Osteoblast (primary cell): Measurements from ENCODE around the gene EPB41L4B. TPM values are rescaled to one million over a fixed set of nuclear protein-coding genes. Genes with fewer than 3 reads are reported as not detected.

Source experiments
- DNase-seq: peaks from one replicate; pipeline ENCODE4 v3.0.0; 2011; ENCODE audit warnings: low spot score, mixed read lengths; ENCODE audit not compliant: insufficient read length; ENCODE audit errors: missing footprints
- H2AFZ ChIP-seq: 2 replicates; pipeline ENCODE4 v1.6.0; 2011; ENCODE audit warnings: mild to moderate bottlenecking, low read length
- H3K27ac ChIP-seq: 2 replicates; pipeline ENCODE4 v1.5.1; 2011; ENCODE audit warnings: mild to moderate bottlenecking, low read depth, low read length, moderate library complexity
- H3K27me3 ChIP-seq: 2 replicates; pipeline ENCODE4 v1.6.0; 2012; ENCODE audit warnings: mild to moderate bottlenecking, control low read depth, inconsistent platforms, low read length, moderate library complexity; ENCODE audit not compliant: insufficient read depth
- H3K36me3 ChIP-seq: 2 replicates; pipeline ENCODE4 v1.5.1; 2011; ENCODE audit warnings: mild to moderate bottlenecking, low read length, control low read depth, moderate library complexity; ENCODE audit not compliant: insufficient read depth
- H3K4me1 ChIP-seq: 2 replicates; pipeline ENCODE4 v1.5.1; 2011; ENCODE audit warnings: mild to moderate bottlenecking, low read length, control low read depth, moderate library complexity; ENCODE audit not compliant: insufficient read depth
- H3K4me2 ChIP-seq: 2 replicates; pipeline ENCODE4 v1.6.0; 2011; ENCODE audit warnings: mild to moderate bottlenecking, low read length; ENCODE audit not compliant: insufficient read depth
- H3K4me3 ChIP-seq: fragments of 200-600 bp; sonication (generic); 3 replicates; pipeline ENCODE4 v1.5.1; 2012; ENCODE audit warnings: mild to moderate bottlenecking, low read length, inconsistent platforms; ENCODE audit not compliant: insufficient read depth
- H3K79me2 ChIP-seq: 2 replicates; pipeline ENCODE4 v1.6.0; 2012; ENCODE audit warnings: mild to moderate bottlenecking, low read length, control low read depth, inconsistent platforms; ENCODE audit not compliant: insufficient read depth
- H3K9me3 ChIP-seq: 2 replicates; pipeline ENCODE4 v1.5.1; 2011; ENCODE audit warnings: low read depth, low read length, control low read depth
- H4K20me1 ChIP-seq: 2 replicates; pipeline ENCODE4 v1.6.0; 2012; ENCODE audit warnings: mild to moderate bottlenecking, low read length, control low read depth; ENCODE audit not compliant: insufficient read depth
- CTCF ChIP-seq: IDR thresholded peaks from 2 replicates; pipeline ENCODE4 v1.5.1; 2011; ENCODE audit warnings: mild to moderate bottlenecking, low read depth, low read length, moderate library complexity; ENCODE audit errors: extremely low read depth
- total RNA-seq: library from RNA; depleted of rRNA; stranded (reverse); fragments of >200 nt; gene quantifications from 2 replicates; pipeline ENCODE4 v1.2.3, GENCODE V29; 2012

Gene EPB41L4B
- total RNA-seq, 1 donor: 2.2 TPM

DNA sequence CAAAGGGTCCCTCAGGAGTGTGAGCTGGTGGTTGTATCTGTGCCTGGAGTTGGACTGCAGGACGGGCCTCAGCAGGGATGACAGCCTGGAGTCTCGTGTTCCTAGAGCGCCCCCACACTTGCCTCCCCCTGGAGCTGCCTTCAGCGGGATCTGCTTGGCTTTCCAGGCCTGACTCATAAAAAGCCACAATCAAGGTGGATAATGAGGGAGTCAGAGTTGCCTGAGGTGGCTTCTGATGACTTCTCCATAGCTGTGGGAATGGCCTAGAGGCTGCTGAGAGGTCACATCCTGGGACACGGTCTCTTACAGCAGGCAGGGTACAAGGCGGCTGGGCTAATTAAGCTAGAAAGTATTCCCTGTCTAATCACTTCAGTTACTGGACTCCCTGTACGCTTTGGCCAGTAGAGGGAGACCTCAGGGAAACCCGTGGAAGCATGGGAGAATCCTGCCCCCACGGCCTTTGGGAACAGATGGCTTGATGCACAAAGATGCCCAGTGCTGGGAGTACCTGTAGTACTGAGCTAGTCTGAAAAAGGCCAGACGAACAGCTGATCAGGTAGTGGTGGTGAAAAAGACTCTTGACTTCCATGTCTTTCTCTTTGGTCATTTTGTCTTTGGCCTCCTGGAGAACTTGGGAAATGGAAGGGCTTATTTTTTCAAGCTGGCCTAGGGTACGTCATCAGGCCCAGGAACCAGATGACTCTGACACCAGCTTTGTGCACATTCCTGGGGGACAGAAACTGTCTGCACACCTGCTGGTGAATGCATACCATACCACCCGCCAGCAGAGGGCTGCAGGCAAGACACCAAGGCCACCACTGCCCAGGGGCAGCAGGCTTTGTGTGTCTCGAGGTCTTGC lies 137.7 kb downstream of the EPB41L4B start:
- Histone ChIP-seq H4K20me1 (no peaks in the 10 kb centered on the region), H3K4me1 (no peaks in the 10 kb centered on the region), H3K27me3 (peaks cover 5% of the 10 kb centered on the region), H3K4me2 (no peak overlapping the region), H3K4me3 (no peak overlapping the region), H3K9me3 (no peaks in the 10 kb centered on the region), H3K79me2 (no peaks in the 10 kb centered on the region), H3K27ac (no peak overlapping the region), H3K36me3 (no peaks in the 10 kb centered on the region), H2AFZ (no peak overlapping the region)
- peak; percentile 69 for TF ChIP-seq CTCF
- DNase-seq: peak; percentile 90

- no peaks in the 10 kb centered on the region for H3K36me3 ChIP-seq
- DNase-seq: no peak
- H3K9me3 ChIP-seq: no peaks in the 10 kb centered on the region
- TF ChIP-seq CTCF: no peak
- no peaks in the 10 kb centered on the region for H3K79me2 ChIP-seq
- no peak overlapping the region for H3K4me2 ChIP-seq
- H3K4me1 ChIP-seq: no peaks in the 10 kb centered on the region
- H3K4me3 ChIP-seq: no peak overlapping the region
- H3K27ac ChIP-seq: no peak overlapping the region
- H3K27me3 ChIP-seq: peaks cover 5% of the 10 kb centered on the region
- no peaks in the 10 kb centered on the region for H4K20me1 ChIP-seq
- no peak overlapping the region for H2AFZ ChIP-seq
Measured at GRCh38 chr9:109182550-109182939, 138.3 kb downstream of the EPB41L4B start.

- no peaks in the 10 kb centered on the region for H3K9me3 ChIP-seq
- no peaks in the 10 kb centered on the region for H4K20me1 ChIP-seq
- H3K4me1 ChIP-seq: no peaks in the 10 kb centered on the region
- H3K4me3 ChIP-seq: no peak overlapping the region
- no peaks in the 10 kb centered on the region for H3K79me2 ChIP-seq
- no peaks in the 10 kb centered on the region for H3K36me3 ChIP-seq
- H3K4me2 ChIP-seq: no peak overlapping the region
- DNase-seq: no peak
- H3K27me3 ChIP-seq: peaks cover 5% of the 10 kb centered on the region
- no peak overlapping the region for H3K27ac ChIP-seq
- H2AFZ ChIP-seq: no peak overlapping the region
- no peak for TF ChIP-seq CTCF
Measured at GRCh38 chr9:109181284-109181683, 139.6 kb downstream of the EPB41L4B start.

- no peak overlapping the region for H3K4me2 ChIP-seq
- H3K36me3 ChIP-seq: no peaks in the 10 kb centered on the region
- no peak overlapping the region for H2AFZ ChIP-seq
- peaks cover 2% of the 10 kb centered on the region for H3K27me3 ChIP-seq
- no peaks in the 10 kb centered on the region for H3K9me3 ChIP-seq
- H4K20me1 ChIP-seq: no peaks in the 10 kb centered on the region
- no peaks in the 10 kb centered on the region for H3K79me2 ChIP-seq
- no peak for DNase-seq
- TF ChIP-seq CTCF: no peak
- no peak overlapping the region for H3K4me3 ChIP-seq
- H3K27ac ChIP-seq: no peak overlapping the region
- H3K4me1 ChIP-seq: no peaks in the 10 kb centered on the region
Measured at GRCh38 chr9:109179801-109180523, 140.9 kb downstream of the EPB41L4B start.
